Panc1 (cell line): ENCODE measurements around the gene LMAN2.

Experiments used
- POLR2AphosphoS5 ChIP-seq: IDR thresholded peaks from 2 replicates; pipeline ENCODE4 v1.6.1; 2012; ENCODE audit warnings: mild to moderate bottlenecking, low read depth, low read length, moderate library complexity
- TF ChIP-seq, protein P1 (sequence below): fragments of 450-650 bp; IDR thresholded peaks from 2 replicates; pipeline ENCODE4 v1.5.1; 2017; ENCODE audit warnings: mild to moderate bottlenecking
- TF ChIP-seq, protein P2 (sequence below), 2 experiments: IDR thresholded peaks; 2 replicates each; pipeline ENCODE4 v1.6.1; 2011 to 2012; ENCODE audit warnings: low read depth in 2 of 2, control low read depth in 1 of 2, low read length in 1 of 2, mild to moderate bottlenecking in 1 of 2, moderate library complexity in 1 of 2; ENCODE audit not compliant: insufficient read depth in 1 of 2

DNA sequence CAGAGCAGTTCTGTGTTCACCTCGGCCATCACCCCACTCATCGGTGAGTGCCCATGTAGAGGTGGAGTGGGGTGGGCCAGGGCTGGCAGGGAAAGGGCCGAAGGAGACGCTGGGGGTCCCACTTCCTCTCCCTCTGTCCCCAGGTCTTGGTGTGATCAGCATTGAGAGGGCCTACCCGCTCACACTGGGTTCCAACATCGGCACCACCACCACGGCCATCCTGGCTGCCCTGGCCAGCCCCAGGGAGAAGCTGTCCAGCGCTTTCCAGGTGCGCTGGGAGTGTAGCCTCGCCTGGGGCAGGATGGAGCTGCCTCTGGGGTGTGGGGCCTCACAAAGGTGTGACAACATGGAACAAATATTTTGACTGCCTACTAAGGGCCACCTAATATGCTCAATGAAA lies 45.3 kb upstream of the LMAN2 start:
- no peak for TF ChIP-seq POLR2AphosphoS5
- TF ChIP-seq, protein P1, sequence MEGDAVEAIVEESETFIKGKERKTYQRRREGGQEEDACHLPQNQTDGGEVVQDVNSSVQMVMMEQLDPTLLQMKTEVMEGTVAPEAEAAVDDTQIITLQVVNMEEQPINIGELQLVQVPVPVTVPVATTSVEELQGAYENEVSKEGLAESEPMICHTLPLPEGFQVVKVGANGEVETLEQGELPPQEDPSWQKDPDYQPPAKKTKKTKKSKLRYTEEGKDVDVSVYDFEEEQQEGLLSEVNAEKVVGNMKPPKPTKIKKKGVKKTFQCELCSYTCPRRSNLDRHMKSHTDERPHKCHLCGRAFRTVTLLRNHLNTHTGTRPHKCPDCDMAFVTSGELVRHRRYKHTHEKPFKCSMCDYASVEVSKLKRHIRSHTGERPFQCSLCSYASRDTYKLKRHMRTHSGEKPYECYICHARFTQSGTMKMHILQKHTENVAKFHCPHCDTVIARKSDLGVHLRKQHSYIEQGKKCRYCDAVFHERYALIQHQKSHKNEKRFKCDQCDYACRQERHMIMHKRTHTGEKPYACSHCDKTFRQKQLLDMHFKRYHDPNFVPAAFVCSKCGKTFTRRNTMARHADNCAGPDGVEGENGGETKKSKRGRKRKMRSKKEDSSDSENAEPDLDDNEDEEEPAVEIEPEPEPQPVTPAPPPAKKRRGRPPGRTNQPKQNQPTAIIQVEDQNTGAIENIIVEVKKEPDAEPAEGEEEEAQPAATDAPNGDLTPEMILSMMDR, result no peak
- TF ChIP-seq, protein P2, sequence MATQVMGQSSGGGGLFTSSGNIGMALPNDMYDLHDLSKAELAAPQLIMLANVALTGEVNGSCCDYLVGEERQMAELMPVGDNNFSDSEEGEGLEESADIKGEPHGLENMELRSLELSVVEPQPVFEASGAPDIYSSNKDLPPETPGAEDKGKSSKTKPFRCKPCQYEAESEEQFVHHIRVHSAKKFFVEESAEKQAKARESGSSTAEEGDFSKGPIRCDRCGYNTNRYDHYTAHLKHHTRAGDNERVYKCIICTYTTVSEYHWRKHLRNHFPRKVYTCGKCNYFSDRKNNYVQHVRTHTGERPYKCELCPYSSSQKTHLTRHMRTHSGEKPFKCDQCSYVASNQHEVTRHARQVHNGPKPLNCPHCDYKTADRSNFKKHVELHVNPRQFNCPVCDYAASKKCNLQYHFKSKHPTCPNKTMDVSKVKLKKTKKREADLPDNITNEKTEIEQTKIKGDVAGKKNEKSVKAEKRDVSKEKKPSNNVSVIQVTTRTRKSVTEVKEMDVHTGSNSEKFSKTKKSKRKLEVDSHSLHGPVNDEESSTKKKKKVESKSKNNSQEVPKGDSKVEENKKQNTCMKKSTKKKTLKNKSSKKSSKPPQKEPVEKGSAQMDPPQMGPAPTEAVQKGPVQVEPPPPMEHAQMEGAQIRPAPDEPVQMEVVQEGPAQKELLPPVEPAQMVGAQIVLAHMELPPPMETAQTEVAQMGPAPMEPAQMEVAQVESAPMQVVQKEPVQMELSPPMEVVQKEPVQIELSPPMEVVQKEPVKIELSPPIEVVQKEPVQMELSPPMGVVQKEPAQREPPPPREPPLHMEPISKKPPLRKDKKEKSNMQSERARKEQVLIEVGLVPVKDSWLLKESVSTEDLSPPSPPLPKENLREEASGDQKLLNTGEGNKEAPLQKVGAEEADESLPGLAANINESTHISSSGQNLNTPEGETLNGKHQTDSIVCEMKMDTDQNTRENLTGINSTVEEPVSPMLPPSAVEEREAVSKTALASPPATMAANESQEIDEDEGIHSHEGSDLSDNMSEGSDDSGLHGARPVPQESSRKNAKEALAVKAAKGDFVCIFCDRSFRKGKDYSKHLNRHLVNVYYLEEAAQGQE (IDR thresholded peaks at IDR 0.05; ENCODE audit: insufficient read depth in 1 of 2, low read depth in 2 of 2, low read length in 1 of 2), result no peak
